ENCODE measurements around the gene EDC3.
A peak's percentile ranks its signal among the peaks of the same experiment; 100 is the strongest.
"Not testable (repeated sequence)": the region's sequence is repeated elsewhere in the genome, so short reads cannot be mapped to it uniquely, and the experiment has no call there.

Gene EDC3

DNA sequence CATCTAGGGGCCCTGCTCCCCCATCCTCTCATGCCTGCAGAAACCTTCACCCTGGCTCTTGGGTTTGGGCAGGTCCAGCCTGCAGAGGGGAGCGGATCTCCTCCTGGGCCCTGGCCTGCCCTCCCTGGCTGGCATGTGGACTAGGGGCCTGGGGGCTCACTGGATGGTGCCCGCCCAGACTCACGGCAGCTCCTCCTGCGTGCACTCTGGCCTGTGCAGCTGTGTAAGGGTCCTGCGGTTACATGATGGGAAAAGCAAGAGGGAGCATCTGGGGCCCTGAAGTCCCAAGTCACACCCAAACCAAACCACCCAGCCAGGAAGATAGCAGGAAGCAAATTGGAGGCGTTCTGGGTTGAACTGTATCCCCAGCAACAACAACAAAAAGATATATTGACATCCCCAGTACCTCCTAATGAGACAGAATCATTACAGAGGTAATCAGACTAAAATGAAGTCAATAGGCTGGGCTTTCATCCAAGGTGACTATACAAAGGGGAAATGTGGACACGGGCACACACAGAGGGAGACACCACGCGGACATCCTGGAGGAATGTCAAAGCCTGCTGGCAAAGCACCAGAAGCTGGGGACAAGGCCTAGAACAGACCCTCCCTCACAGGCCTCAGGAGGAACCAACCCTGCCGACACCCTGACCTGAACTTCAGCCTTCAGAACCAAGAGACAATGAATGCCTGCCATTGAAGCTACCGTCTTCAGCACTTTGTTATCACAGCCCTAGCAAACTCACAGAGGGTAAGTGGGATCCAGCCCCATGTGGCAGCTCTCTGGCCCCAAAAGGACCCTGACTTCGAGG, 90.6 kb downstream of the EDC3 start:
- FAIRE-seq: no peak

DNA sequence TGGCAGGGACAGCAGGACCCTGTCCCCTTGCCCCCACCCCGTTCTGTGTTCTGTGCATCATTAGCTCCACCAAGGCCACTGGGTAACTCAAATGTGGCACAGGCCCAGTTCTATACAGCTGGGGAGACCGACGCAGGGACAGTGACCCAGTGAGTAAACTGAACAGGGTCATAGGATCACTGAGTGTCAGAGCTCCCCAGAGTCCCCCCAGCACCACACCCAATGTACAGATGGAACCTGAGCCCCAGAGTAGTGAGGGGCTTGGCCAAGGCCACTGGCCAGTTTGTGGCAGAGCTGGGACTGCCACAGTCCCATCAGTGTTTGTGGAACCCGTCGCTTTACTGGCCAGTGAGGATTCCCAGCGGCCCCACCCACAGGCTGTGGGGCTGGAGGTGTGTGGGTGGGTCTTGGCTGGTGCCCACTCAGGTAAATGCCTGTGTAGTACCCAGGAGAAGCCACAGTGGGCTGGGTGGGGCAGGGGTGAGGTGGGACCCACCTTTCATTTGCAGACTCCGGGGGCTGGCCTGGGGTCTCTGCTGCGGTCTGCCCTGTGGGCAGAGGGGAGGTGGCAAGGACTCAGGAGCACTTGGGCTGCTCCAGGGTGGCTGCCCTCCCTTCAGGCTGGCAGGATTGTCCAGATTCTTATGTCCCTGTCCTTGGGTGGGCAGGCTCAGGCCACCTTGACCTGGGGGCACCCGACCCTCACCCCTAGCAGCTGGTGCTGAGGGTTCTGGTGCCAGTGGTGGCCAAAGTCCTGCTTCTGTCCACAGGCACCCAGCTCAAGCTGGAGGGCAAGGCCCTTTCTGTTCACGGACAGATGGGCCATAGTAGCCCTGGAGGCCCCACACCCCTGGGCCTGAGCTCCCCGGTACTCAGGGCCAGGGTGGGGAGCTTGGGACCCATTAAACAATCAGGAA, 91.8 kb downstream of the EDC3 start:
- no peak for FAIRE-seq

DNA sequence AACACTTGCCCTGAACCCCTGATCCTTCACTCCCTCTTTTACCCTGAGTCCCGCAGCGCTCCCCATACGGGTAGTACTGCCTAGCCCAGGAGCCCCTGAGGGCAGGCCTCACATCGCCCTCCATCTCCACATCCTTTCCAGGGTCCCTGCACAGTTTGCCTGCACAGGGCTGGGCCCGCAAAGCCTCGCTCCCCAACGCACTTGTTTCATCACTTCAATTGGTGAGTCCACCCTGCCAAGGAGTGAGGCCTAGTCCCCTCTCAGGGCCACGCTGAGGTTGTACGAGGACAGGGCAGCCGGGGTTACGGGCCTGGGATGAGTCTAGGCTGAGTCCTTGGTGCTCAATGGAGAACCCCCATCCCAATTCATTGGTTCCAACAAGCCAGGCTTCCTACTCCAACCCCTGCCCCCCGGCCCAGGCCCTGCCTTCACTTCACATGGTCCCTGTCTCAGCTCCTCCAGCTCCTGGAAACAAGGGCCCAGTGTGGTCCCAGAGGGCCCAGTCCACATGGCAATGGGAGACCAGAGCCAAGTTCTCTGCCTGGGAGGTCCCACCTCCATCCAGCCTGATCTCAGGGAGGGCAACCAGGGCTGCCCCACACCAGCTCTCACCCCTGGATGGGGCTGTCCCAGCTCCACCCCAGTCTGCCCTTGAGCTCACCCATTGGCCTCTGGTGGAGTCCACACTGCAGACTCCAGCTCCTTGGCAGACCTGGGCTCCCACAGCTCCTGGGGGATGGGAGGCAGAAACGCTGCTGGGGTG, 92.6 kb downstream of the EDC3 start:
- FAIRE-seq: no peak

DNA sequence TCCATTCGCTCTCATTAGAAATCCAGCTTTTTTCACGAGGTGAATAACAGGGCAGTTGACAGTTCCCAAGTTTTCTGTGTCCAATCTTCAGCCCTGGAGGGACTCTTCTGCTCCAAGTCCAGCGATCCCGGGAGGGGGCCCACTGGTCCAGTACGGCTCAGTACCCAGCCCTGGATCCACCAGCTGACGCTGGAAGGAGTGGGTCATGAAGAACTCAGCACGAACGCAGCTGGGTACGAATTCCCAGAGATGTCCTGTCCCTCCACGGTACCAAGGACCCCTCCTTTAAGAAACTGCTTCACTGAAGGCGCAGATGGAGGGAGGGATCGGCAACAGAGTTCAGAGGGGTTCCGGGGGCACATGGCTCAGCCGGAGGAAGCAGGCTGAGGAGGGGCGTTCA, 96.7 kb downstream of the EDC3 start:
- FAIRE-seq: no peak

DNA sequence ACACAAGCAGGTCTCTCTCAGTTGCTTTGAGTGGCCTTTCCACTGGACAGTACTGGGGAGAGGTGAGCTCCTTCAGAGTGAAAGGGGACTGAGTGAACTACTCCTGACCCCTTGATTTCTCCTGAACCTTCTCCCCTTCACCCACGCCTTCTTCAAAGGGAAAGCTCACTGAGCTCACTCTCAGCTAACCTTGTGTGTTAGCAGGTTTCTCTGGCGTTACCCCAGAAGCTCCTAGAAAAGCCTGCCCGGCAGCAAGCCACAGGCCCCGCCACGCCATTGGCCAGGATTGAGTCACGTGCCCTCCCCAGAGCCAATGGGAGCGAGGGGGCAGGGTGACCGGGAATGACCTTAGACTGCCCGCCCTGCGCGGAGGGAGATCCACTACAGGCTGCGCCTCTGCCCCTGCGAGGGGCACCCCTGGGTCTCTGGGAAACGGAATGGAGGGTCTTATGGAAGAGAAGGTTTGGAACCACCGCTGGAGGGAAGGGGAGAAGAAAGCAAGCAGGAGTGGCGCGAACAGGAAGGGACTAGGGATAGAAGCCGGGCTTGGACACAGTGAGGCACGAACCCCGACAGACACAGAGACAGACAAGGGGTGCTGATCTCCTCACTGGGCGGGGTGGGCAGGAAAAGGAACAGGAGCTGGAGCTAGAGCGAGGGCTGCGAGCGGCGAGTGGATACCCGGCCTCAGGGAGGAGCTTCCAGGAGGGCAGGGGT, 97.5 kb downstream of the EDC3 start:
- FAIRE-seq: peak; percentile 60

DNA sequence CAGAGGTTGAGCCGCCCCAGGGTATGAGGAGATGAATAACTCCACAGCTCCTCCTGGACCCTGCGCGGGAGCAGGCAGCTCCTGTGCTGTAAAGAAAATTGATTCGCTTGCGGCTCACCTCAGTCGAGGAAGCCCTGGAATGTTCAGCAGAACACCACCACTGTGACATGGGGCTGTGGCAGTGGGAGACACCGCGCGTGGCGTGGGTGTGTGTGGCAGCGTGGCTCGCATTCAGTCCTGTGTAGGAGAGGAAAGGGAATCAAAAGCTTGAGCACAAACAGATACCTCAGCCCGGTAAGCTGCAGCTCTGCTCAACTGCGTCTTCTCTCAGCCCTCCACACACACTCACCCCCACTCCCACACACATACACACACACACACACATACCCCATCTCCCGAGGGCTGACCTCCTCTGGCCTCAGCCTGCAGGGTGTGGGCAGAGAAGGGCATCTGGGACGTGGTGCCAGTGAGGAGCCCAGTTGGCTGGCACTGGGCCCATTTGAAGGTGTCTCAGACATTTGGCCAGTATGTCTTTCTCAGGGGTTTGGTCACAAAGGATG, 98.6 kb downstream of the EDC3 start:
- not testable (repeated sequence) for FAIRE-seq

DNA sequence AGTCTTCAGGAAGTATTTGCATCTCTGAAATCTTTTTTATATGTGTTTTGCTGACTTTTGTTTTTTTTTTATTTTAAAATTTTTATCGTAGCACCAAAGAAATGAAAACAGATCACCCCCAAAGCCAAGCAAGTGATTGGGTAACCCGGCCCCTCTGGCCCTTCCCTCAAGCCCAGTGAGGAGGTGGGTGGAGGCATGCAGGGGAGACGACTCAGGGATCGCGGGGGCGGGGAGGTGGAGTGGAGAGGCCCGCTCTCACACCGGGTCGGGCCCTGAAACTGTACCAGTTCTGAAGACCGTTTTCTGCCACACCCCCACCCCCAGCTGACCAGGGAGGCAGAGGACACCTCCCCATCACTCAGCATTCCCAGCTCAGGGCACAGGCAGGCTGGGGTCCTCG, 99.1 kb downstream of the EDC3 start:
- not testable (repeated sequence) for FAIRE-seq

DNA sequence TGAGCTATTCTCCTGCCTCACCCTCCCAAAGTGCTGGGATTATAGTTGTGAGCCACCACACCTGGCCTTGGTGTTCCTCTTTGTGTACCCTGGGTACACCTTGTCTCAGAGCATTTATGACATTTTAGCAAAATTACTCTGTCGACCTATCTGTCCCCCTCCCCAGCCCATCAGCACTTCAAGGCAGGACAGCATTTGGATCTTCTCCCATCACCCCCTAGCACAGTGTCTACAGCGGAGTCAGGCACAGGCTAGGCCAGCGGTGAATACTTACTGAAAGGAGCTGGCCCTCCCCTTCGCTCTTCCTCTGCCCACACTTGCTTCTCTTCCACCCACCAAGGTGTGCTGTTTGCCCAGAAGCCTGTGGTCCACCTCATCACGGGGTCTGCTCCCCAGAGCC, 100.6 kb downstream of the EDC3 start:
- no peak for FAIRE-seq

DNA sequence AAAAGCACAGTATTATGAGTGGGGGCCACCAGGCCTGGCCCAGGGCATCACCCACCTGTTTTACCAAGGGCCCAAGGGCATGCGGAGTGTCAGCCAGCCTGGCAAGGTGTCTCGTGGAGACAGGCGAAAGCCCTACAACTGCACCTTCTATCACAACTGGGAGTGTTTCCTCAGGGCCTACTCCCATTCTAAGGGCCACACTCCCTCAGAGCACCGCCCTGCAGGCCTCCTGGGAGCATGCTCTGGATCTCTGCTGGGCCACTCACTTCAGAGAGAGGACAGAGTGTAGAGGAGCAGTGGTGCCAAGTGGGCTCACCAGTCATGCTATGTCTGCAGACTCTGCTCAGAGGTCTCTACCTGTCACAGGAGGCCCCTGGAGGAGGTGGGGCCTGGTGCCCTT, 101.4 kb downstream of the EDC3 start:
- FAIRE-seq: no peak

DNA sequence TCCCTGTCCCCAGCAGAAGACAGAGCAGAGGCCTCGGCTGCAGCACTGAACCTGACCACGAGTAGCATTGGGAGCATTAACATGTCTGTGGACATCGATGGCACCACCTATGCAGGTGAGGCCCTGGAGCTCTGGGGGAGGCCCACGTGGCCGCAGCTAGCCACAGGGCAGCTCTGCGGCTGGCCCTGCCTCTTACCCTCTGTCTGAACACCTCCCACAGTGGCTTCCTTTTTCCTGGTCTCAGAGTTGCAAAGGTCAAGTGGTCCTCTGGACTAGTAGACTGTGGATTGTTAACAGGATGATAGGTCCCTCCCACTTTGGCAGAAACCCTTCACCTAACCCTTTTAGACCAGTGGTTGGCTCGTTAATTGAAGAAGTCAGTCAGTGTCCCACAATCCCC, 102.7 kb downstream of the EDC3 start:
- no peak for FAIRE-seq

DNA sequence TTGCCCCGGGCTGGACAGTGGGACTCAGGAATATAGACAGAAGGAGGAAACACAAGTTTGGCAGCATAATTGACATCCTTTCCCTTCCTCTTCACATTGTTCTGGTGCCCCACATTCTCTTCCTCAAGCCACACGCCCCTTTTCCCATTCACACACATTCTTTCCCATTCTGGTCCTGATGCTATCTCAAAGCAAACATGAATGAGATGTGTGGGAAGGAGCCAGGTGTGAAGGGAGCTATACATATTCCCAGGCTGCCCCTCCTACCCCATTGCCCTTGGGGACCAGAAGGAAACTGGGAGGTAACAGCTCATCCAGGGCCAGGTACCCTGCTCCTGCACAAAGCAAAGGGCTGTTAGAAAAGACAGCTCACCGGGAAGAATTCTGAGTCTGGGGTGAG, 103.6 kb downstream of the EDC3 start:
- FAIRE-seq: no peak

DNA sequence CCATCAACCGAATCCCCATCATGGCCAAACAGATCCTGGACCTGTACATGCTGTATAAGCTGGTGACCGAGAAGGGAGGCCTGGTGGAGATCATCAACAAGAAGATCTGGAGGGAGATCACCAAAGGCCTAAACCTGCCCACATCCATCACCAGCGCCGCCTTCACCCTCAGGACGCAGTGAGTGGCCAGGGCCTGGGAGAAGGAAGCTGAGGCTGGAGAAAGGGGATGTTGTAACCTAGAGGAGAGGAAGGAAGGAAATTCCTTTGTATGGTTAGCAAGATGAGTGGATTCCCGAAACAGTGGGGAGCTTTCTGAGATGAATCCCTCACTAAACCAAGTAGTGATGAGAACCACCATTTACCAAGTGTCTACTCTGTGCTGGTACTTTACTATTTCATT, 106.0 kb downstream of the EDC3 start:
- FAIRE-seq: no peak

DNA sequence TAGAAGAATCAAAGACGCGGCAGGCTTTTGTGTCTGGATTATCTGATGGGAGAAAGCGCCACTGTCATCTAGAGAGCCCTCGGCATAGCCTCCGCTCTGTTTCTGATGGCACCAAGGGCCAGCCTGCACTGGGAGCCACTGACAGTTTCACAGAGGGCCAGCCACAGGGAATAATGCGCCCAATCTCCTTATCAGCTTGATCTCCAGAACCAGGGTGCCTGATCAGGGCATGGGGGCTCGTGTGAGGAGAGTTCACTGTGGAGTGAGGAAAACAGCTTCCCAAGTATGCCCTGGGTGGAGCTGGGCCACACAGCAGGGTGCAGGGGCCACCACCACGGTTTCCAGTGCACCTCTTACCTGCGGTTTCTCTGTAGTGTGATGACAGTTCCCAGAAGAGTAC, 110.0 kb downstream of the EDC3 start:
- no peak for FAIRE-seq

DNA sequence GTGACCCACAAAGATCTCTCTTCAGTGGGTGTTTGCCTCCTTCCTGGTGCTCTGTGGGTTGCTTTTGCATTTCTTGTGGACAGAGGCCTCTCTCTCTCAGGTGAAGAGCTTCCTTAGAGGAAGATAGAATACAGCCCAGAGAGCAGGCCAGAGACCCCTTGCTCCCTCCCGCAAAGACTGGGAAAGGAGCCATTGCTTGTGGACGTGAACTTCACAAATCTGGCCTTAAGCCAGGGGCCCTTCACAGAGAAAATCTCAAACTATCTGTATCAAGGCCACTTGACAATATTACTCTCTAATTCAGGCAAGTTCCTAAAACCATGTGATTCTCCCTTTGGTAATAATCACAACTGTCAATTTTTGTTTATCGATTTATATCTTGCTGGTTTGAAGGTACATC, 110.6 kb downstream of the EDC3 start:
- FAIRE-seq: no peak

DNA sequence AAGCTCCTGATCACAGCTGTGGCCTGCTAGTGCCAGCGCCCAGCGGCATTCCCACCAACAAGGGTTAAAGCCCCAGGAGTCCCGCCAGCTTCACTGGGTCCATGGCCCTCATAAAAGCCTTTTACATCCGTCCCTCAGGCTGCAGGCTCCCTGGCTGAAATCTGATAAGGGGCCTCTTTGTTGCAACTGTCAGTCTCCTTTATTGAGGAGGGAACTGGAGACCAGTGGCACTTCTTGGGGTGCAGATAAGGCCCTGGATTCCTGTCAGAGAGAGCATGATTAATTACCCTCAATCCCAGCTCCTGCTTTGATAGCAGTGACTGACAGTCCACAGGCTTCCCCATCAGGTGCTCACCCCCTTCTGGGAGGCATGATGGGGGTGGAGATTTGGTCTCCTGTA, 111.0 kb downstream of the EDC3 start:
- FAIRE-seq: no peak

DNA sequence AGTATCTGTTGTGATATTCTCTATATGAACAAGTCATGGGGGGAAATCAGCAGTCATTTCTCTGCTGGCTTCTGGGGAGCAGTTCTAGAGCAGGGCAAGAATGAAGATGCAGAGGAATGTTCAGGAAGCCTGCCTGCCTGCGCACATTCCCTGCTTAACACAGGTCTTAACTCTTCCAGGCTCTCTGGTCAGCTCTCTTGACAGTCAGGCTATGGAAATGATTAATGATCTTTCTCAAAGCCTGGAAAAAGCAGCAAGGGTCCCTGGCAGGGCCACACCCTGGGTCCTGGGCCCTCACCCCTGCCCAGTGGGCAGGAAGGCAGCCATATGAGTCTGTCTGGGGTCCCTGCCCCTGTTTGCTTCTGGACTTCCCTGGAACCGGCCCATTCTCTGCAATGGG, 111.6 kb downstream of the EDC3 start:
- FAIRE-seq: no peak

Data from islet of Langerhans (tissue), 1 donor.